ENCODE measurements around the gene WDR90.

WDR90 gene

GRCh38 chr16:660459-661183, 11.5 kb downstream of the WDR90 start:
- DNase-seq (ENCODE audit: low read depth, low spot score): no peak

GRCh38 chr16:661184-661821, 12.1 kb downstream of the WDR90 start:
- no peak for DNase-seq (ENCODE audit: low read depth, low spot score)

- DNase-seq (ENCODE audit: low read depth, low spot score): no peak
Observed at GRCh38 chr16:662095-662494, 12.9 kb downstream of the WDR90 start.

GRCh38 chr16:662597-662996, 13.4 kb downstream of the WDR90 start:
- DNase-seq (ENCODE audit: low read depth, low spot score): no peak

GRCh38 chr16:666572-666971, 17.4 kb downstream of the WDR90 start:
- DNase-seq (ENCODE audit: low read depth, low spot score): no peak

GRCh38 chr16:667113-667779, 18.1 kb downstream of the WDR90 start:
- no peak for DNase-seq (ENCODE audit: low read depth, low spot score)

GRCh38 chr16:667780-668518, 18.8 kb downstream of the WDR90 start, which contains the start of gene RHOT2:
Gene RHOT2, plus strand, starts transcription at chr16:668132. Its CDS starts 68 bp downstream, at chr16:668200.
- DNase-seq (ENCODE audit: low read depth, low spot score): peak; percentile 71

GRCh38 chr16:668519-669171, 19.5 kb downstream of the WDR90 start:
- no peak for DNase-seq (ENCODE audit: low read depth, low spot score)

GRCh38 chr16:669666-670065, 20.5 kb downstream of the WDR90 start:
- no peak for DNase-seq (ENCODE audit: low read depth, low spot score)

GRCh38 chr16:670485-671352, 21.6 kb downstream of the WDR90 start:
- no peak for DNase-seq (ENCODE audit: low read depth, low spot score)

GRCh38 chr16:671353-672131, 22.4 kb downstream of the WDR90 start:
- no peak for DNase-seq (ENCODE audit: low read depth, low spot score)

GRCh38 chr16:672371-672770, 23.2 kb downstream of the WDR90 start:
- DNase-seq (ENCODE audit: low read depth, low spot score): no peak

- no peak for DNase-seq (ENCODE audit: low read depth, low spot score)
Observed at GRCh38 chr16:672851-673250, 23.7 kb downstream of the WDR90 start.

GRCh38 chr16:673399-673991, 24.3 kb downstream of the WDR90 start:
- DNase-seq (ENCODE audit: low read depth, low spot score): no peak

- no peak for DNase-seq (ENCODE audit: low read depth, low spot score)
Observed at GRCh38 chr16:674214-674881, 25.2 kb downstream of the WDR90 start.

GRCh38 chr16:674968-675883, 26.1 kb downstream of the WDR90 start, which contains the start of gene RHBDL1:
Gene RHBDL1, plus strand, starts transcription at chr16:675671. Its CDS starts 120 bp downstream, at chr16:675791.
- DNase-seq (ENCODE audit: low read depth, low spot score): no peak

GRCh38 chr16:675884-676564, 26.9 kb downstream of the WDR90 start:
- no peak for DNase-seq (ENCODE audit: low read depth, low spot score)

Measured in smooth muscle cell of the brain vasculature (primary cell).